K562 (cell line): ENCODE measurements around the gene NUP210.

ENCODE experiments used
- ADNP ChIP-seq: fragments of 200-800 bp; sonication (Bioruptor generic); IDR thresholded peaks from 2 replicates; pipeline ENCODE4 v1.6.1; 2016; ENCODE audit warnings: missing genetic modification characterization, missing compliant biosample characterization
- CBX5 ChIP-seq: IDR thresholded peaks from 2 replicates; pipeline ENCODE4 v1.6.1; 2014; ENCODE audit warnings: low read depth, borderline replicate concordance
- EZH2 ChIP-seq: IDR thresholded peaks from 2 replicates; pipeline ENCODE4 v1.6.1; 2012; ENCODE audit warnings: low read depth, mild to moderate bottlenecking, inconsistent platforms, low read length, borderline replicate concordance
- MTA2 ChIP-seq: fragments of 450-650 bp; IDR thresholded peaks from 2 replicates; pipeline ENCODE4 v1.6.1; 2016; ENCODE audit warnings: low read depth
- POLR2A ChIP-seq: fragments of 450-650 bp; conservative IDR thresholded peaks from 2 replicates; pipeline ENCODE4 v1.6.1; 2016
- SAFB2 ChIP-seq: fragments of 200-400 bp; formaldehyde crosslinking; IDR thresholded peaks from 2 replicates; pipeline ENCODE4 v1.6.1; 2018; ENCODE audit warnings: borderline replicate concordance, low read length, low read depth, moderate library complexity; ENCODE audit not compliant: severe bottlenecking
- ZNF766 ChIP-seq: fragments of 200-800 bp; sonication (Bioruptor generic); conservative IDR thresholded peaks from 2 replicates; pipeline ENCODE4 v1.6.1; 2016; ENCODE audit warnings: missing genetic modification characterization, missing compliant biosample characterization
- TF ChIP-seq, protein P1 (sequence below), 3 experiments: IDR thresholded peaks in 2 of 3; conservative IDR thresholded peaks in 1 of 3; 2 replicates each; pipeline ENCODE4 v1.5.1; 2011 to 2012; ENCODE audit warnings: low read length in 3 of 3, mild to moderate bottlenecking in 3 of 3, control low read depth in 2 of 3, improper control_type of control experiment in 1 of 3, inconsistent platforms in 1 of 3, low read depth in 1 of 3, mixed read lengths in 1 of 3, moderate library complexity in 1 of 3; ENCODE audit not compliant: insufficient read depth in 2 of 3

DNA sequence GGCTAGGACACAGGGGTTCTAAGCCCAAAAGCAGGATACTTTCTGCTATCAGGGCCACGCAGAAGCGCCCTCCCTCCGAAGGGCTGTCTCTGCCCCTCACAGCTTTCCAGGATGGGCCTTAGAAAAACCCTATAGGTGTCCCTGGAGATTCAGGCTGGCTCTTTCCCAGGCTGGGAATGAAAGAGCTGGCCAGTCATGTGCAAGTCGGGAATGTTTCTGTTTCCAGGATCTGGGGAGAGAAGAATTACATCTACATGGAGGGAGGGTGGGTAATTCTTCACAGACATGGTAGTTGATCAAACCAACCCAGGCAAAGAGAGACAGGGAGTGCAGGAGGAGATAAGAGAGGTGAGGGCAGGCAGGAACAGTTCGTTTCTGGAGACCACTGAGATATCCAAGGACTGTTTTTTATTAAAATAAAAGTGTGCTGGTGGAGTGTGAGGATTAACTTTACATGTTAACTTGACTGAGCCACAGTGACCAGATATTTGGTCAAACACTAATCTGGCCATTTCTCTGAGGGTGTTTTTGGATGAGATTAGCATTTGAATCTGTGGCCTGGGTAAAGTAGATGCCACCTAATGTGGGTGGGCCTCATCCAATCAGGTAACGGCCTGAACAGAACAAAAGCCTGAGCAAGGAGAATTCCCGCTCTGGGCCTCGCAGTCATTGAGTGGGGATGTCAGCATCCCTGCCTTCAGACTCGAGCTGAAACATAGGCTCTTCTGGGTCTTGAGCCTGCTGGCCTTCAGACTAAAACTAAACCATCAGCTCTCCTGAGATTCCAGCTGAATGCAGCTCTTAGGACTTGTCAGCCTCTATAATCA lies 15.3 kb downstream of the NUP210 start:
- TF ChIP-seq SAFB2 (no peak), MTA2 (peak; percentile 74), ZNF766 (CRISPR knock-in tag) (no peak), CBX5 (no peak), POLR2A (no peak), ADNP (tag) (no peak), EZH2 (no peak)
- TF ChIP-seq, protein P1, sequence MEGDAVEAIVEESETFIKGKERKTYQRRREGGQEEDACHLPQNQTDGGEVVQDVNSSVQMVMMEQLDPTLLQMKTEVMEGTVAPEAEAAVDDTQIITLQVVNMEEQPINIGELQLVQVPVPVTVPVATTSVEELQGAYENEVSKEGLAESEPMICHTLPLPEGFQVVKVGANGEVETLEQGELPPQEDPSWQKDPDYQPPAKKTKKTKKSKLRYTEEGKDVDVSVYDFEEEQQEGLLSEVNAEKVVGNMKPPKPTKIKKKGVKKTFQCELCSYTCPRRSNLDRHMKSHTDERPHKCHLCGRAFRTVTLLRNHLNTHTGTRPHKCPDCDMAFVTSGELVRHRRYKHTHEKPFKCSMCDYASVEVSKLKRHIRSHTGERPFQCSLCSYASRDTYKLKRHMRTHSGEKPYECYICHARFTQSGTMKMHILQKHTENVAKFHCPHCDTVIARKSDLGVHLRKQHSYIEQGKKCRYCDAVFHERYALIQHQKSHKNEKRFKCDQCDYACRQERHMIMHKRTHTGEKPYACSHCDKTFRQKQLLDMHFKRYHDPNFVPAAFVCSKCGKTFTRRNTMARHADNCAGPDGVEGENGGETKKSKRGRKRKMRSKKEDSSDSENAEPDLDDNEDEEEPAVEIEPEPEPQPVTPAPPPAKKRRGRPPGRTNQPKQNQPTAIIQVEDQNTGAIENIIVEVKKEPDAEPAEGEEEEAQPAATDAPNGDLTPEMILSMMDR (IDR thresholded peaks at IDR 0.05 in 2 of 3, conservative IDR thresholded peaks at IDR 0.05 in 1 of 3; ENCODE audit: insufficient read depth in 2 of 3, low read depth in 1 of 3, low read length in 3 of 3), result no peak
